ENCODE measurements around the gene MTHFD2L.

The MTHFD2L gene

DNA sequence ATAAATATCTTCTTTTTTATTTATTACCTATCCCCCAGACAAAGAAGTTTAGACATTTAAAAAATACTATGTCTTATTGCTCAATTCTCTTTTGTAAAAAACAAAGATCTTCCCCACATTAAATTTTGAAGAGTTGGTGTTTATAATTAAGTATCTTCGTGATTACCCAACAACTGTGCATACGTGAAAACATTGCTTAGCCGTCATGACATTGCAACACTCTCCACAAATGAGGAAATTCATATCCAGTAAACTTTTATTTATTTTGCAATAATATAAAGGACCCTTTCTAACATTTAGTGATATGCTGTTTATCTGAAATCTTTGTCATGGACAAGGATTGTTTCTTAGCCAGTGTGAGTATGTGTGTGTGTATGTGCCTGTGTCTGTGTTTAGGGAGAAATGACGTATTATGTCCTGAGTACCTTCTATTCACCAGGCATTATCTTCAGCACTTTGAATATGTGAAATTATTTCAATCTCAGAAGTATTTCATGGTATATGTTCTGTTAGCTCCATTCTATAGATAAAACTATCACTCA lies 180.9 kb downstream of the MTHFD2L start (continued):
- no peak for TF ChIP-seq ZBTB48 (tag by site-specific recombination; IDR thresholded peaks at IDR 0.05)

DNA sequence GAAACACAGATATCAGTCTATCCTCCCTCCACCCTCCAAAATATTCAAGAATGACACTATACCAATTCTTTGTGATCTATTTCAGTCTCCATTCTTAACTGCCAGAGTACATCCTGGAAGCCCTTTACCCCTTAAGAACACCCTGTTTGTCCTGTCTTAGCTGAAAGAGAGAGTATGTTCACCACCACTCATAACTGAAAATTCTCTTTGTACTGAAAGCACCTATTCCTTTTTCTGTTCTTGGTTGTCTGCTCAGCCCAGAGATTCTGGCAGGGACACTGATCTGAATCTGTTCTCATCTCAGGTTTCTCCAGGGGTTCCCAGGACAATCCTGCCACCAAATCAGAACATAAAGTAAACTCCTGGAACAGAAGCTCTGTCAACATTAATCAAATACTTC lies 181.6 kb downstream of the MTHFD2L start:
- H3K27ac ChIP-seq (ENCODE audit: extremely low read depth, low read depth, low read length) = no peak overlapping the region

More for the DNA sequence above, 181.6 kb downstream of the MTHFD2L start:
- ChIA-PET POLR2A (no interaction called here), CTCF (no interaction called here)
- no peak overlapping the region for H3K4me3 ChIP-seq (ENCODE audit: low read depth, low read length)
- H3K4me1 ChIP-seq (ENCODE audit: control insufficient read depth, insufficient read depth, low read length) = no peaks in the 10 kb centered on the region
- H3K9me3 ChIP-seq (ENCODE audit: control insufficient read depth, insufficient read depth, low read depth, low read length) = no peaks in the 10 kb centered on the region
- TF ChIP-seq, protein P1, sequence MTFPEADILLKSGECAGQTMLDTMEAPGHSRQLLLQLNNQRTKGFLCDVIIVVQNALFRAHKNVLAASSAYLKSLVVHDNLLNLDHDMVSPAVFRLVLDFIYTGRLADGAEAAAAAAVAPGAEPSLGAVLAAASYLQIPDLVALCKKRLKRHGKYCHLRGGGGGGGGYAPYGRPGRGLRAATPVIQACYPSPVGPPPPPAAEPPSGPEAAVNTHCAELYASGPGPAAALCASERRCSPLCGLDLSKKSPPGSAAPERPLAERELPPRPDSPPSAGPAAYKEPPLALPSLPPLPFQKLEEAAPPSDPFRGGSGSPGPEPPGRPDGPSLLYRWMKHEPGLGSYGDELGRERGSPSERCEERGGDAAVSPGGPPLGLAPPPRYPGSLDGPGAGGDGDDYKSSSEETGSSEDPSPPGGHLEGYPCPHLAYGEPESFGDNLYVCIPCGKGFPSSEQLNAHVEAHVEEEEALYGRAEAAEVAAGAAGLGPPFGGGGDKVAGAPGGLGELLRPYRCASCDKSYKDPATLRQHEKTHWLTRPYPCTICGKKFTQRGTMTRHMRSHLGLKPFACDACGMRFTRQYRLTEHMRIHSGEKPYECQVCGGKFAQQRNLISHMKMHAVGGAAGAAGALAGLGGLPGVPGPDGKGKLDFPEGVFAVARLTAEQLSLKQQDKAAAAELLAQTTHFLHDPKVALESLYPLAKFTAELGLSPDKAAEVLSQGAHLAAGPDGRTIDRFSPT (tag by site-specific recombination; IDR thresholded peaks at IDR 0.05) = no peak
- TF ChIP-seq PRDM1 (tag by site-specific recombination; IDR thresholded peaks at IDR 0.05) (no peak), GLIS1 (tag by site-specific recombination; IDR thresholded peaks at IDR 0.05) (no peak), ZNF777 (tag by site-specific recombination; IDR thresholded peaks at IDR 0.05; ENCODE audit: borderline replicate concordance) (no peak), ZNF16 (tag by site-specific recombination; IDR thresholded peaks at IDR 0.05; ENCODE audit: low read depth) (no peak), ZNF311 (tag by site-specific recombination; IDR thresholded peaks at IDR 0.05; ENCODE audit: borderline replicate concordance) (no peak), ZNF660 (tag by site-specific recombination; IDR thresholded peaks at IDR 0.05) (no peak), ZNF37A (tag by site-specific recombination; IDR thresholded peaks at IDR 0.05) (no peak), ZBTB21 (tag by site-specific recombination; IDR thresholded peaks at IDR 0.05) (no peak), RBAK (tag by site-specific recombination; IDR thresholded peaks at IDR 0.05) (no peak), ZNF529 (tag by site-specific recombination; IDR thresholded peaks at IDR 0.05; ENCODE audit: insufficient replicate concordance) (no peak), ZFP3 (tag by site-specific recombination; IDR thresholded peaks at IDR 0.05; ENCODE audit: low read depth) (no peak), ZNF133 (tag by site-specific recombination; IDR thresholded peaks at IDR 0.05) (no peak), ZBTB8A (tag by site-specific recombination; IDR thresholded peaks at IDR 0.05) (no peak)
- TF ChIP-seq, protein P2, sequence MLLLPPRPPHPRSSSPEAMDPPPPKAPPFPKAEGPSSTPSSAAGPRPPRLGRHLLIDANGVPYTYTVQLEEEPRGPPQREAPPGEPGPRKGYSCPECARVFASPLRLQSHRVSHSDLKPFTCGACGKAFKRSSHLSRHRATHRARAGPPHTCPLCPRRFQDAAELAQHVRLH (tag by site-specific recombination; IDR thresholded peaks at IDR 0.05) = no peak
- TF ChIP-seq, protein P3, sequence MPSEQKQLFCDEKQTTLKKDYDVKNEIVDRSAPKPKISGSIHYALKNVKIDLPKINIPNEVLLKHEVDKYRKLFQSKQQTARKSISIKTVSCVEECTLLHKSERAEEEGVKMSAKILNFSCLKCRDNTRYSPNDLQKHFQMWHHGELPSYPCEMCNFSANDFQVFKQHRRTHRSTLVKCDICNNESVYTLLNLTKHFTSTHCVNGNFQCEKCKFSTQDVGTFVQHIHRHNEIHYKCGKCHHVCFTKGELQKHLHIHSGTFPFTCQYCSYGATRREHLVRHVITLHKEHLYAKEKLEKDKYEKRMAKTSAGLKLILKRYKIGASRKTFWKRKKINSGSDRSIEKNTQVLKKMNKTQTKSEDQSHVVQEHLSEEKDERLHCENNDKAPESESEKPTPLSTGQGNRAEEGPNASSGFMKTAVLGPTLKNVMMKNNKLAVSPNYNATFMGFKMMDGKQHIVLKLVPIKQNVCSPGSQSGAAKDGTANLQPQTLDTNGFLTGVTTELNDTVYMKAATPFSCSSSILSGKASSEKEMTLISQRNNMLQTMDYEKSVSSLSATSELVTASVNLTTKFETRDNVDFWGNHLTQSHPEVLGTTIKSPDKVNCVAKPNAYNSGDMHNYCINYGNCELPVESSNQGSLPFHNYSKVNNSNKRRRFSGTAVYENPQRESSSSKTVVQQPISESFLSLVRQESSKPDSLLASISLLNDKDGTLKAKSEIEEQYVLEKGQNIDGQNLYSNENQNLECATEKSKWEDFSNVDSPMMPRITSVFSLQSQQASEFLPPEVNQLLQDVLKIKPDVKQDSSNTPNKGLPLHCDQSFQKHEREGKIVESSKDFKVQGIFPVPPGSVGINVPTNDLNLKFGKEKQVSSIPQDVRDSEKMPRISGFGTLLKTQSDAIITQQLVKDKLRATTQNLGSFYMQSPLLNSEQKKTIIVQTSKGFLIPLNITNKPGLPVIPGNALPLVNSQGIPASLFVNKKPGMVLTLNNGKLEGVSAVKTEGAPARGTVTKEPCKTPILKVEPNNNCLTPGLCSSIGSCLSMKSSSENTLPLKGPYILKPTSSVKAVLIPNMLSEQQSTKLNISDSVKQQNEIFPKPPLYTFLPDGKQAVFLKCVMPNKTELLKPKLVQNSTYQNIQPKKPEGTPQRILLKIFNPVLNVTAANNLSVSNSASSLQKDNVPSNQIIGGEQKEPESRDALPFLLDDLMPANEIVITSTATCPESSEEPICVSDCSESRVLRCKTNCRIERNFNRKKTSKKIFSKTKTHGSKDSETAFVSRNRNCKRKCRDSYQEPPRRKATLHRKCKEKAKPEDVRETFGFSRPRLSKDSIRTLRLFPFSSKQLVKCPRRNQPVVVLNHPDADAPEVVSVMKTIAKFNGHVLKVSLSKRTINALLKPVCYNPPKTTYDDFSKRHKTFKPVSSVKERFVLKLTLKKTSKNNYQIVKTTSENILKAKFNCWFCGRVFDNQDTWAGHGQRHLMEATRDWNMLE (tag by site-specific recombination; conservative IDR thresholded peaks at IDR 0.05; ENCODE audit: low read depth) = no peak
- TF ChIP-seq, protein P4, sequence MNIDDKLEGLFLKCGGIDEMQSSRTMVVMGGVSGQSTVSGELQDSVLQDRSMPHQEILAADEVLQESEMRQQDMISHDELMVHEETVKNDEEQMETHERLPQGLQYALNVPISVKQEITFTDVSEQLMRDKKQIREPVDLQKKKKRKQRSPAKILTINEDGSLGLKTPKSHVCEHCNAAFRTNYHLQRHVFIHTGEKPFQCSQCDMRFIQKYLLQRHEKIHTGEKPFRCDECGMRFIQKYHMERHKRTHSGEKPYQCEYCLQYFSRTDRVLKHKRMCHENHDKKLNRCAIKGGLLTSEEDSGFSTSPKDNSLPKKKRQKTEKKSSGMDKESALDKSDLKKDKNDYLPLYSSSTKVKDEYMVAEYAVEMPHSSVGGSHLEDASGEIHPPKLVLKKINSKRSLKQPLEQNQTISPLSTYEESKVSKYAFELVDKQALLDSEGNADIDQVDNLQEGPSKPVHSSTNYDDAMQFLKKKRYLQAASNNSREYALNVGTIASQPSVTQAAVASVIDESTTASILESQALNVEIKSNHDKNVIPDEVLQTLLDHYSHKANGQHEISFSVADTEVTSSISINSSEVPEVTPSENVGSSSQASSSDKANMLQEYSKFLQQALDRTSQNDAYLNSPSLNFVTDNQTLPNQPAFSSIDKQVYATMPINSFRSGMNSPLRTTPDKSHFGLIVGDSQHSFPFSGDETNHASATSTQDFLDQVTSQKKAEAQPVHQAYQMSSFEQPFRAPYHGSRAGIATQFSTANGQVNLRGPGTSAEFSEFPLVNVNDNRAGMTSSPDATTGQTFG (tag by site-specific recombination; IDR thresholded peaks at IDR 0.05; ENCODE audit: borderline replicate concordance) = no peak
- H3K36me3 ChIP-seq (ENCODE audit: control insufficient read depth in 2 of 2, insufficient read depth in 1 of 2, low read length in 2 of 2) = no peaks in the 10 kb centered on the region
